Measurements from ENCODE around the gene PNPLA2. TPM values are rescaled to one million over a fixed set of nuclear protein-coding genes. Genes with fewer than 3 reads are reported as not detected.

The PNPLA2 gene
- total and polyA plus RNA-seq, 2 of the 8 experiments (the other 6 are each of a cell fraction or from before 2014, with no cell fraction given), result 30.9 to 62.1 TPM

DNA sequence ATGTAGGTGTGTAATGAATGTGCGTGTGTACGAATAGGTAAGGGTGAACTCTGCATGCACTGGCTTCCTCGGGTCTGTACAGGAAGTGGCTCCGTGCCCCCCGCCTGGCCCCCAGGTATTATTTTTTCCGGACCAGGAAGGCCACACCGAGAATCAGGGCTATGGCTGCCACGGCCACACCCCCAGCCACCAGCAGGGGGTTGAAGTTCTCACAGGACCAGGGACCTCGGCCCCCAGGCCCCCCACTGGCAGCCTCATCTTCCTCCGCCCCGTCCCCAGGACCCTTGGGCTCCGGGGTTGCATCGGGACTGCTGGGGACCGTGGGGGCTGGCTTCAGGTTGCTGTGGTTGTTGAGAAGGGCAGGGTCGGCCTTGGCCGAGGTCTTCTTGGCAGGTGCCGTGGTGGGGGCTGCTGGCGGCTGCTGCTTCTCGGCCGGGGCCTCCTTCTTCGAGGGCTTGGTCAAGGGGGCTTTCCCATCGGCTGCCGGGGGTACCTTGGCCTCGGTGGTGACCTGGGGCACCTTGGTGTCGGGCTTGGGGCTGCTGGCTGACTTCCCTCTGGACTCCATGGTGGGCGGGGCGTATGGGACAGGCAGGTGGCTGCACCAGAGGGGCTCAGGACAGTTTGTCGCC, 30.6 kb upstream of the PNPLA2 start:
- no peak overlapping the region for H3K4me2 ChIP-seq (ENCODE audit: insufficient read depth in 1 of 2, low read depth in 2 of 2, low read length in 2 of 2)
- no peak overlapping the region for H3K56ac ChIP-seq (replicated peaks; ENCODE audit: insufficient read length, low read depth, low read length)
- H3K23me2 ChIP-seq (ENCODE audit: low read depth, low read length), result no peaks in the 10 kb centered on the region; the same call in 1 of the 2 replicates
- H4K8ac ChIP-seq (ENCODE audit: extremely low read depth, insufficient read depth, low read length), result no peak overlapping the region
- H3K79me2 ChIP-seq (ENCODE audit: control insufficient read depth in 1 of 2, insufficient read depth in 2 of 2, low read length in 2 of 2), result no peaks in the 10 kb centered on the region
- H3K14ac ChIP-seq (ENCODE audit: insufficient read length), result no peak overlapping the region
- no peak overlapping the region for H3K9ac ChIP-seq (replicated peaks in 1 of 4; ENCODE audit: extremely low read depth in 1 of 4, low read depth in 3 of 4, low read length in 3 of 4)
- no peak overlapping the region for H2BK5ac ChIP-seq (ENCODE audit: low read depth, low read length)
- POLR2A ChIA-PET (ENCODE audit: partially characterized antibody), result interaction anchor here (0.6 to 53.0 kb wide), 6 partner anchors 8 to 235 kb away, joined by 3 to 1917 read pairs (median 6); partner anchors contain the start of genes CD151, CRACR2B, PNPLA2 and POLR2L
- H2AK5ac ChIP-seq (ENCODE audit: low read depth, low read length), result no peak overlapping the region
- peaks cover 0 to 22% (median 13%) of the 10 kb centered on the region in 4 experiments; a peak in 6 of 7 replicates for H3K4me1 ChIP-seq (replicated peaks in 1 of 4; ENCODE audit: control insufficient read depth in 3 of 4, insufficient read depth in 4 of 4, low read length in 3 of 4)
- DNase-seq (ENCODE audit: low read depth in 1 of 2, low spot score in 2 of 2), result no peak
- CTCF ChIA-PET (ENCODE audit: partially characterized antibody), result interaction anchor here (1.0 kb wide), 1 partner anchor 9 kb away, joined by 3 read pairs; no protein-coding TSS in a partner anchor
- no peak overlapping the region for H3K23ac ChIP-seq (ENCODE audit: insufficient read length)
- H4K91ac ChIP-seq (replicated peaks; ENCODE audit: insufficient read length, low read length), result no peak overlapping the region
- no peak overlapping the region for H2AFZ ChIP-seq (ENCODE audit: low read length)
- no peak overlapping the region for H4K5ac ChIP-seq (ENCODE audit: insufficient read length, low read depth, low read length)
- H2BK120ac ChIP-seq (replicated peaks; ENCODE audit: low read depth, low read length), result no peak overlapping the region
- 86% methylated on average over 18 of the region's 28 CpGs; no CpG with 5 or more reads in 1 of the 2 experiments for WGBS, 2 experiments (ENCODE audit: extremely low coverage in 1 of 2, insufficient coverage in 1 of 2, insufficient read length in 1 of 2, insufficient replicate concordance in 2 of 2, low coverage in 1 of 2, low lambda C conversion rate in 2 of 2, missing lambda C conversion rate in 1 of 2)
- H2BK12ac ChIP-seq (ENCODE audit: low read depth, low read length), result no peak overlapping the region
- H3K36me3 ChIP-seq (ENCODE audit: control insufficient read depth in 2 of 4, insufficient read depth in 4 of 4, low read length in 3 of 4), result peaks cover 0 to 9% (median 0%) of the 10 kb centered on the region in 4 experiments; a peak in 2 of 8 replicates
- no peak overlapping the region for H2BK15ac ChIP-seq (ENCODE audit: low read length)
- FAIRE-seq, result no peak
- peaks cover 3% of the 10 kb centered on the region; the same call in 1 of the 2 replicates for H3K79me1 ChIP-seq (ENCODE audit: low read depth, low read length)
- H2BK20ac ChIP-seq (ENCODE audit: low read length), result no peak overlapping the region
- no peak overlapping the region for H3K18ac ChIP-seq (ENCODE audit: extremely low read depth, low read length)
- no peaks in the 10 kb centered on the region for H3K9me3 ChIP-seq (ENCODE audit: insufficient read depth in 2 of 2, low read depth in 1 of 2, low read length in 1 of 2)
- H3K27me3 ChIP-seq (replicated peaks in 1 of 4; ENCODE audit: control insufficient read depth in 3 of 4, extremely low read depth in 1 of 4, insufficient read depth in 3 of 4, low read length in 3 of 4), result no peaks in the 10 kb centered on the region
- no peak overlapping the region for H3K4me3 ChIP-seq (ENCODE audit: extremely low read depth in 1 of 4, insufficient read depth in 2 of 4, low read depth in 3 of 4, low read length in 4 of 4)
- peaks cover 2 to 10% of the 10 kb centered on the region in 2 experiments for H4K20me1 ChIP-seq (replicated peaks in 1 of 2; ENCODE audit: control insufficient read depth in 1 of 2, insufficient read depth in 2 of 2, low read length in 2 of 2)
- H3K27ac ChIP-seq (ENCODE audit: low read depth, low read length), result no peak overlapping the region
- no peak overlapping the region for H3K4ac ChIP-seq (replicated peaks; ENCODE audit: insufficient read length, low read depth, low read length)
- no peak for TF ChIP-seq RFX5 (IDR thresholded peaks at IDR 0.05; ENCODE audit: borderline replicate concordance, low read depth, low read length)
- TF ChIP-seq PHF8 (conservative IDR thresholded peaks at IDR 0.05; ENCODE audit: low read depth, low read length), result no peak

Measured in H1 (cell line).